ENCODE measurements around the gene DMPK.

DMPK gene

GRCh38 chr19:45785781-45786532 is 3.7 kb upstream of the DMPK start:
- Histone ChIP-seq H2BK12ac (ENCODE audit: low read length in 2 of 2) (no peak overlapping the region), H3K4me2 (ENCODE audit: low read length, poor library complexity, severe bottlenecking) (no peak overlapping the region), H2AK5ac (ENCODE audit: low read length, severe bottlenecking) (no peak overlapping the region), H3K4me3 (ENCODE audit: insufficient read depth in 1 of 2, low read depth in 1 of 2, low read length in 2 of 2) (no peak overlapping the region), H2BK120ac (ENCODE audit: low read depth, low read length) (no peak overlapping the region), H3K27me3 (ENCODE audit: control insufficient read depth in 1 of 2, insufficient read depth in 1 of 2, low read length in 2 of 2) (no peaks in the 10 kb centered on the region), H3K9ac (ENCODE audit: low read length) (no peak overlapping the region), H4K8ac (ENCODE audit: low read length) (no peak overlapping the region), H3K27ac (ENCODE audit: low read length, poor library complexity, severe bottlenecking) (no peak overlapping the region), H3K79me1 (replicated peaks; ENCODE audit: low read length, poor library complexity, severe bottlenecking) (peaks cover 36% of the 10 kb centered on the region), H2BK15ac (ENCODE audit: low read depth, poor library complexity, severe bottlenecking) (peak overlapping the region; percentile 21), H4K91ac (ENCODE audit: low read length) (no peak overlapping the region), H3K9me3 (ENCODE audit: control insufficient read depth, low read length) (no peaks in the 10 kb centered on the region), H3K14ac (ENCODE audit: low read length in 2 of 2) (no peak overlapping the region), H3K4me1 (ENCODE audit: control insufficient read depth, insufficient read depth, low read depth, low read length) (peaks cover 39% of the 10 kb centered on the region), H3K4ac (ENCODE audit: low read depth in 1 of 2, low read length in 2 of 2) (no peak overlapping the region), H3K36me3 (ENCODE audit: control insufficient read depth in 1 of 2, insufficient read depth in 2 of 2, low read depth in 1 of 2, low read length in 2 of 2) (peaks cover 53 to 66% of the 10 kb centered on the region in 2 experiments), H2AFZ (ENCODE audit: low read depth, low read length) (no peak overlapping the region), H2BK5ac (ENCODE audit: low read depth, low read length, poor library complexity, severe bottlenecking) (no peak overlapping the region), H3K23ac (ENCODE audit: low read length in 2 of 2) (no peak overlapping the region), H3K18ac (ENCODE audit: low read depth in 1 of 2, low read length in 2 of 2) (no peak overlapping the region)
- 97% methylated on average over 56 of the region's 57 CpGs for WGBS
- no peak for DNase-seq

GRCh38 chr19:45785097-45785496 is 2.8 kb upstream of the DMPK start:
- no peaks in the 10 kb centered on the region for H3K9me3 ChIP-seq (ENCODE audit: control insufficient read depth, low read length)
- no peaks in the 10 kb centered on the region for H3K27me3 ChIP-seq (ENCODE audit: control insufficient read depth in 1 of 2, insufficient read depth in 1 of 2, low read length in 2 of 2)
- no peak for DNase-seq
- peak overlapping the region; percentile 38 for H2BK15ac ChIP-seq (ENCODE audit: low read depth, poor library complexity, severe bottlenecking)
- peaks cover 44% of the 10 kb centered on the region for H3K4me1 ChIP-seq (ENCODE audit: control insufficient read depth, insufficient read depth, low read depth, low read length)
- no peak overlapping the region for H2BK5ac ChIP-seq (ENCODE audit: low read depth, low read length, poor library complexity, severe bottlenecking)
- H3K14ac ChIP-seq (ENCODE audit: low read length in 2 of 2) = no peak overlapping the region
- H3K4ac ChIP-seq (ENCODE audit: low read depth in 1 of 2, low read length in 2 of 2) = no peak overlapping the region
- no peak overlapping the region for H3K18ac ChIP-seq (ENCODE audit: low read depth in 1 of 2, low read length in 2 of 2)
- peak overlapping the region in 1 of 2 experiments; percentile 2 for H2BK12ac ChIP-seq (ENCODE audit: low read length in 2 of 2)
- H3K36me3 ChIP-seq (ENCODE audit: control insufficient read depth in 1 of 2, insufficient read depth in 2 of 2, low read depth in 1 of 2, low read length in 2 of 2) = peaks cover 48 to 59% of the 10 kb centered on the region in 2 experiments
- H2AK5ac ChIP-seq (ENCODE audit: low read length, severe bottlenecking) = no peak overlapping the region
- no peak overlapping the region for H4K8ac ChIP-seq (ENCODE audit: low read length)
- H2AFZ ChIP-seq (ENCODE audit: low read depth, low read length) = no peak overlapping the region
- H3K4me2 ChIP-seq (ENCODE audit: low read length, poor library complexity, severe bottlenecking) = no peak overlapping the region
- H3K4me3 ChIP-seq (ENCODE audit: insufficient read depth in 1 of 2, low read depth in 1 of 2, low read length in 2 of 2) = no peak overlapping the region
- H3K27ac ChIP-seq (ENCODE audit: low read length, poor library complexity, severe bottlenecking) = no peak overlapping the region
- peak overlapping the region; percentile 37 for H4K91ac ChIP-seq (ENCODE audit: low read length)
- H3K79me1 ChIP-seq (replicated peaks; ENCODE audit: low read length, poor library complexity, severe bottlenecking) = peaks cover 41% of the 10 kb centered on the region
- H2BK120ac ChIP-seq (ENCODE audit: low read depth, low read length) = no peak overlapping the region
- H3K23ac ChIP-seq (ENCODE audit: low read length in 2 of 2) = no peak overlapping the region
- WGBS = 92% methylated on average over 5 of the region's 5 CpGs
- H3K9ac ChIP-seq (ENCODE audit: low read length) = peak overlapping the region; percentile 2

DNA sequence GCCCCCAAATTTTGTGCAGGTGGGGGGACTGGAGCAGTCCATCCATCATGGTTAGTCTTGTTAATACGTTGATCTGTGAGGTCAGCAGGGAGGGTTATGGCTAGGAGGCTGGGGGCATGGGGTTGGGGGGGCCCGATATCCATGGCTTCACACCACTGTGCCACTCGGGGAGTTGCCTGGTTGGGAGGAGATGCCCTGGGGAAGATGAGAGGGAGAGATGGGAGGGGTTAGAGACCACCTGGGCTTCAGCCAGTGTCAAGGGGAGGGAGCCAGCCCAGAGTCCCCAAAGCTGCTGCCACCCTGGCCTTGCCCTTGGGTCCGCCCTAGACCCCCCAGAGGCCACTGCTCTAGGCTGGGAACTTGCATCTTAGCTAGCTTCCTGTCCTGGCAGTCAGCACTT is 1.8 kb upstream of the DMPK start:
- no peaks in the 10 kb centered on the region for H3K27me3 ChIP-seq (ENCODE audit: control insufficient read depth in 1 of 2, insufficient read depth in 1 of 2, low read length in 2 of 2)
- WGBS = 88% methylated on average over 4 of the region's 4 CpGs
- H3K18ac ChIP-seq (ENCODE audit: low read depth in 1 of 2, low read length in 2 of 2) = peak overlapping the region in 1 of 2 experiments; percentile 79
- peaks cover 46 to 63% of the 10 kb centered on the region in 2 experiments for H3K36me3 ChIP-seq (ENCODE audit: control insufficient read depth in 1 of 2, insufficient read depth in 2 of 2, low read depth in 1 of 2, low read length in 2 of 2)
- no peaks in the 10 kb centered on the region for H3K9me3 ChIP-seq (ENCODE audit: control insufficient read depth, low read length)
- peak overlapping the region; percentile 87 for H3K9ac ChIP-seq (ENCODE audit: low read length)
- H3K4me1 ChIP-seq (ENCODE audit: control insufficient read depth, insufficient read depth, low read depth, low read length) = peaks cover 48% of the 10 kb centered on the region
- no peak for DNase-seq
- H4K91ac ChIP-seq (ENCODE audit: low read length) = peak overlapping the region; percentile 46
- H2BK12ac ChIP-seq (ENCODE audit: low read length in 2 of 2) = no peak overlapping the region
- no peak overlapping the region for H3K4me3 ChIP-seq (ENCODE audit: insufficient read depth in 1 of 2, low read depth in 1 of 2, low read length in 2 of 2)
- H3K4ac ChIP-seq (ENCODE audit: low read depth in 1 of 2, low read length in 2 of 2) = peak overlapping the region in 1 of 2 experiments; percentile 24
- H4K8ac ChIP-seq (ENCODE audit: low read length) = no peak overlapping the region
- no peak overlapping the region for H3K4me2 ChIP-seq (ENCODE audit: low read length, poor library complexity, severe bottlenecking)
- peak overlapping the region; percentile 38 for H2BK15ac ChIP-seq (ENCODE audit: low read depth, poor library complexity, severe bottlenecking)
- H2AFZ ChIP-seq (ENCODE audit: low read depth, low read length) = no peak overlapping the region
- no peak overlapping the region for H3K27ac ChIP-seq (ENCODE audit: low read length, poor library complexity, severe bottlenecking)
- peaks cover 48% of the 10 kb centered on the region for H3K79me1 ChIP-seq (replicated peaks; ENCODE audit: low read length, poor library complexity, severe bottlenecking)
- no peak overlapping the region for H2BK5ac ChIP-seq (ENCODE audit: low read depth, low read length, poor library complexity, severe bottlenecking)
- H3K14ac ChIP-seq (ENCODE audit: low read length in 2 of 2) = no peak overlapping the region
- peak overlapping the region; percentile 77 for H2BK120ac ChIP-seq (ENCODE audit: low read depth, low read length)
- H2AK5ac ChIP-seq (ENCODE audit: low read length, severe bottlenecking) = peak overlapping the region; percentile 66
- H3K23ac ChIP-seq (ENCODE audit: low read length in 2 of 2) = no peak overlapping the region

GRCh38 chr19:45782820-45783785 is 813 bp upstream of the DMPK start:
- Histone ChIP-seq H3K4me2 (ENCODE audit: low read length, poor library complexity, severe bottlenecking) (peak overlapping the region; percentile 57), H2AK5ac (ENCODE audit: low read length, severe bottlenecking) (peak overlapping the region; percentile 61), H4K8ac (ENCODE audit: low read length) (peak overlapping the region; percentile 75), H3K4ac (ENCODE audit: low read depth in 1 of 2, low read length in 2 of 2) (peak overlapping the region; percentile 52 to 79), H3K27ac (ENCODE audit: low read length, poor library complexity, severe bottlenecking) (peak overlapping the region; percentile 92), H3K14ac (ENCODE audit: low read length in 2 of 2) (peak overlapping the region in 1 of 2 experiments; percentile 89), H3K23ac (ENCODE audit: low read length in 2 of 2) (no peak overlapping the region), H2BK5ac (ENCODE audit: low read depth, low read length, poor library complexity, severe bottlenecking) (peak overlapping the region; percentile 75), H3K18ac (ENCODE audit: low read depth in 1 of 2, low read length in 2 of 2) (peak overlapping the region; percentile 82 to 86), H4K91ac (ENCODE audit: low read length) (peak overlapping the region; percentile 83), H2BK12ac (ENCODE audit: low read length in 2 of 2) (peak overlapping the region; percentile 15 to 55), H3K9ac (ENCODE audit: low read length) (peak overlapping the region; percentile 87), H3K4me1 (ENCODE audit: control insufficient read depth, insufficient read depth, low read depth, low read length) (peaks cover 48% of the 10 kb centered on the region), H2BK120ac (ENCODE audit: low read depth, low read length) (peak overlapping the region; percentile 77), H3K4me3 (ENCODE audit: insufficient read depth in 1 of 2, low read depth in 1 of 2, low read length in 2 of 2) (peak overlapping the region in 1 of 2 experiments; percentile 88), H2AFZ (ENCODE audit: low read depth, low read length) (peak overlapping the region; percentile 3), H3K27me3 (ENCODE audit: control insufficient read depth in 1 of 2, insufficient read depth in 1 of 2, low read length in 2 of 2) (no peaks in the 10 kb centered on the region), H3K36me3 (ENCODE audit: control insufficient read depth in 1 of 2, insufficient read depth in 2 of 2, low read depth in 1 of 2, low read length in 2 of 2) (peaks cover 45 to 63% of the 10 kb centered on the region in 2 experiments), H3K9me3 (ENCODE audit: control insufficient read depth, low read length) (no peaks in the 10 kb centered on the region), H3K79me1 (replicated peaks; ENCODE audit: low read length, poor library complexity, severe bottlenecking) (peaks cover 51% of the 10 kb centered on the region), H2BK15ac (ENCODE audit: low read depth, poor library complexity, severe bottlenecking) (peak overlapping the region; percentile 65)
- peak; percentile 91 for DNase-seq
- WGBS = 26% methylated on average over 19 of the region's 26 CpGs

Measured in mesenchymal stem cell (in vitro differentiated cells and primary cell).